Stimulated activated CD4-positive, alpha-beta T cell treated with anti-CD3 and anti-CD28 coated beads, Interleukin-4, amount 100 ng/mL, for 48 hours (primary cell): ENCODE measurements around the gene EDN1.
A peak's percentile ranks its signal among the peaks of the same experiment; 100 is the strongest.

Source experiments
- DNase-seq, 2 donors: peaks; one replicate each; pipeline ENCODE4 v3.0.0-alpha.2; 2020; ENCODE audit warnings: low read depth in 2 of 2

EDN1 gene

GRCh38 chr6:12289933-12290820 is at the start of gene EDN1:
TSS of gene EDN1 (plus strand) at chr6:12290361. CDS start at chr6:12290630, 269 bp downstream.
- peak; percentile 54 to 62 for DNase-seq

GRCh38 chr6:12241493-12242175 is 48.5 kb upstream of the EDN1 start:
- no peak for DNase-seq

GRCh38 chr6:12243169-12243568 is 47.0 kb upstream of the EDN1 start:
- no peak for DNase-seq

- no peak for DNase-seq
These were observed 44.8 kb upstream of the EDN1 start for GRCh38 chr6:12245360-12245759.

- DNase-seq, result no peak
These were observed 44.1 kb upstream of the EDN1 start for GRCh38 chr6:12245763-12246718.

- DNase-seq, result no peak
These were observed 43.3 kb upstream of the EDN1 start for GRCh38 chr6:12246900-12247299.

GRCh38 chr6:12249541-12250382 is 40.4 kb upstream of the EDN1 start:
- DNase-seq, result no peak

GRCh38 chr6:12250383-12250770 is 39.8 kb upstream of the EDN1 start:
- no peak for DNase-seq

- DNase-seq, result no peak
These were observed 36.0 kb upstream of the EDN1 start for GRCh38 chr6:12254210-12254609.

- DNase-seq, result no peak
These were observed 32.0 kb upstream of the EDN1 start for GRCh38 chr6:12258191-12258590.

GRCh38 chr6:12258591-12259075 is 31.5 kb upstream of the EDN1 start:
- DNase-seq, result no peak

GRCh38 chr6:12260458-12261093 is 29.6 kb upstream of the EDN1 start:
- DNase-seq, result no peak

GRCh38 chr6:12261502-12261901 is 28.7 kb upstream of the EDN1 start:
- no peak for DNase-seq

- no peak for DNase-seq
These were observed 27.7 kb upstream of the EDN1 start for GRCh38 chr6:12262236-12263061.

- no peak for DNase-seq
These were observed 26.8 kb upstream of the EDN1 start for GRCh38 chr6:12263403-12263802.

GRCh38 chr6:12264671-12265070 is 25.5 kb upstream of the EDN1 start:
- DNase-seq, result no peak

GRCh38 chr6:12265296-12265695 is 24.9 kb upstream of the EDN1 start:
- no peak for DNase-seq

GRCh38 chr6:12265791-12266190 is 24.4 kb upstream of the EDN1 start:
- no peak for DNase-seq

GRCh38 chr6:12266571-12266970 is 23.6 kb upstream of the EDN1 start:
- no peak for DNase-seq
